Mesothelial cell of epicardium (in vitro differentiated cells): ENCODE measurements around the gene TMEM9. TPM values are rescaled to one million over a fixed set of nuclear protein-coding genes. Genes with fewer than 3 reads are reported as not detected.

Source experiments
- DNase-seq, 2 experiments: peaks; one replicate each; pipeline ENCODE4 v3.0.0; 2021; ENCODE audit warnings: low spot score in 2 of 2; ENCODE audit not compliant: unreplicated experiment in 2 of 2
- H3K27ac Mint-ChIP-seq: 2 replicates; pipeline ENCODE4 v1.8.0; 2021; ENCODE audit warnings: mixed read lengths
- H3K27me3 Mint-ChIP-seq: 2 replicates; pipeline ENCODE4 v1.8.0; 2021; ENCODE audit warnings: low read depth, mixed read lengths
- H3K36me3 Mint-ChIP-seq: 2 replicates; pipeline ENCODE4 v1.8.0; 2021; ENCODE audit warnings: mixed read lengths
- H3K4me1 Mint-ChIP-seq: 2 replicates; pipeline ENCODE4 v1.8.0; 2021; ENCODE audit warnings: mixed read lengths
- H3K4me3 Mint-ChIP-seq: 2 replicates; pipeline ENCODE4 v1.8.0; 2021; ENCODE audit warnings: mild to moderate bottlenecking, moderate library complexity, mixed read lengths
- H3K9me3 Mint-ChIP-seq: 2 replicates; pipeline ENCODE4 v1.8.0; 2021; ENCODE audit warnings: mixed read lengths
- total RNA-seq: library from RNA; stranded (reverse); gene quantifications from 3 replicates; pipeline ENCODE4 v1.2.1, GENCODE V29; 2021
- TF ChIP-seq, protein P1 (sequence below): fragments of 200-600 bp; sonication (generic); IDR thresholded peaks from one replicate; pipeline ENCODE4 v1.5.0; 2021; ENCODE audit warnings: antibody characterized with exemption; ENCODE audit not compliant: unreplicated experiment

Gene TMEM9
- total RNA-seq, 1 donor from 2014 or later, result 133 TPM

DNA sequence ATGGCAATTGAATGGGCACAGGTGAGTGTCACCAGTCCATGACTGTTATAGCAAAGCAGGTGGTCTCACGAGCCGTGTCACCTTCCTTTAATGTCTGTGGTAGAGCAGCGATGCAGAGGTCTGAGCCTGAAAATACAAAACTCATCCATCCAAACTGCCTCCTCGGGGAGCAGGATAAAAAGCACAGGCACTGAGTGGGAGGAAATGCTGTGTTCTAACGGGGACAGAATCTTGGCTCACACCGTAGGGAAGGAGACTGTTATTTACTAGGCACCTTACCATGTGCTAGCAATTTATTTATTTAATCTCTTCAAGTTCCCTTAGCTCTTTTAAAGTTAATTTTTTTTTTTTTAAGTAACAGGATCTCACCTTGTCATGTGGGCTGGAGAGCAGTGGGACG lies 28.5 kb downstream of the TMEM9 start:
- Mint-ChIP-seq H3K27me3 (peaks cover 28% of the 10 kb centered on the region), H3K9me3 (no peaks in the 10 kb centered on the region), H3K4me3 (no peak overlapping the region), H3K4me1 (peaks cover 6% of the 10 kb centered on the region), H3K36me3 (no peaks in the 10 kb centered on the region), H3K27ac (no peak overlapping the region)
- no peak for DNase-seq
- TF ChIP-seq, protein P1, sequence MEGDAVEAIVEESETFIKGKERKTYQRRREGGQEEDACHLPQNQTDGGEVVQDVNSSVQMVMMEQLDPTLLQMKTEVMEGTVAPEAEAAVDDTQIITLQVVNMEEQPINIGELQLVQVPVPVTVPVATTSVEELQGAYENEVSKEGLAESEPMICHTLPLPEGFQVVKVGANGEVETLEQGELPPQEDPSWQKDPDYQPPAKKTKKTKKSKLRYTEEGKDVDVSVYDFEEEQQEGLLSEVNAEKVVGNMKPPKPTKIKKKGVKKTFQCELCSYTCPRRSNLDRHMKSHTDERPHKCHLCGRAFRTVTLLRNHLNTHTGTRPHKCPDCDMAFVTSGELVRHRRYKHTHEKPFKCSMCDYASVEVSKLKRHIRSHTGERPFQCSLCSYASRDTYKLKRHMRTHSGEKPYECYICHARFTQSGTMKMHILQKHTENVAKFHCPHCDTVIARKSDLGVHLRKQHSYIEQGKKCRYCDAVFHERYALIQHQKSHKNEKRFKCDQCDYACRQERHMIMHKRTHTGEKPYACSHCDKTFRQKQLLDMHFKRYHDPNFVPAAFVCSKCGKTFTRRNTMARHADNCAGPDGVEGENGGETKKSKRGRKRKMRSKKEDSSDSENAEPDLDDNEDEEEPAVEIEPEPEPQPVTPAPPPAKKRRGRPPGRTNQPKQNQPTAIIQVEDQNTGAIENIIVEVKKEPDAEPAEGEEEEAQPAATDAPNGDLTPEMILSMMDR, result no peak

GRCh38 chr1:201125019-201125418 lies 29.3 kb downstream of the TMEM9 start:
- Mint-ChIP-seq H3K9me3 (no peaks in the 10 kb centered on the region), H3K4me3 (no peak overlapping the region), H3K27ac (no peak overlapping the region), H3K36me3 (no peaks in the 10 kb centered on the region), H3K27me3 (peaks cover 36% of the 10 kb centered on the region), H3K4me1 (peaks cover 6% of the 10 kb centered on the region)
- no peak for DNase-seq
- TF ChIP-seq, protein P1, result no peak

DNA sequence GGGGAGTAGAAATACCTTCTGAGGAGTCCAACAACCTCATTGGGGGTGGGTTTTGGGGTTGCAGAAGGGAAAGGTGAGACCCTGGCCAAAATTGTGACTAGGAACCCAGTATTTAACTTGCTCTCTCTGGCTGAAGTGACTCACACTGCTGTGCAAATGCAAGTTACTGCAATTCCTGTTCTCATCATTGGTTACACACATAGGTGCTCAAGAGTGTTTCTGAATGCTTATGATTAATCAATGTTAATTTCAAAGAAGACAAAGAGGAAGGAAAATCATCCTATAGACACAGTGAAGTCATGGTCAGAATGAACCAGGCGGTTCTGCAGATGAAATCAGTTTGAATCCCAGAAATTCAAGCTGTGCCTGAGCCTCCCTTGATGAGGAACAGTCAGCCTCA lies 30.4 kb downstream of the TMEM9 start:
- Mint-ChIP-seq H3K9me3 (no peaks in the 10 kb centered on the region), H3K27ac (no peak overlapping the region), H3K36me3 (no peaks in the 10 kb centered on the region), H3K4me3 (no peak overlapping the region), H3K27me3 (peaks cover 46% of the 10 kb centered on the region), H3K4me1 (peaks cover 6% of the 10 kb centered on the region)
- no peak for DNase-seq
- TF ChIP-seq, protein P1, result no peak

DNA sequence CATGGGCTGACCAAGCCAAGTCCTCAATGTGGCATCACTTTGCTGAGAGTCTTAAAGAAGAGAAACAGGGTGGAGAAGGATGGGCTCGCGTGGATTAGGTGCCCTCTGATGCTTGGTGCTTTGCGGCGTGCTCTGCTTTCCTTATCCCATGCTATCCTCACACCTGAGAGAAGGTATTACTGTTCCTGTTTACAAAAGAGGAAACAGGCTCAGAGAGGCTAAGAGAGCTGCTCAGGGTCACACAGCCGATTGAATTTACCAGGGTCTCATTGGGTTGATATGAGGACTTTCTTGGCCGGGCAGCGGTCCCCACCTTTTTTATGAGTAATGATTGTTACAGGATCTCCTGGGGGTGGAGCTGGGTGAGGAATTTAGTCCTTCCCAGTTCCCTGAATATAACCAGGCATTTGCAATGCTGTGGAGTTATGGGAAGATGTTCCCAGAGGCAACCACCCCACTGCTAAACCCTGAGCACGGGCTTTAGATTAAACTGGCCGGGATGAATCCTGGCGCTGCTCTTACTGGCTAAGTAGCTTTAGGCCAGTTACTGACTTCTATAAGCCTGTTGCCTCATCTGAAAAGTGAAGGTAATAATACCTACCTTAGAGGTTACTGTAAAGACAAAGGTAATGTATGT lies 31.8 kb downstream of the TMEM9 start:
- Mint-ChIP-seq H3K9me3 (no peaks in the 10 kb centered on the region), H3K36me3 (no peaks in the 10 kb centered on the region), H3K27me3 (peaks cover 55% of the 10 kb centered on the region), H3K27ac (no peak overlapping the region), H3K4me1 (peaks cover 6% of the 10 kb centered on the region), H3K4me3 (no peak overlapping the region)
- no peak for DNase-seq
- TF ChIP-seq, protein P1, result no peak

DNA sequence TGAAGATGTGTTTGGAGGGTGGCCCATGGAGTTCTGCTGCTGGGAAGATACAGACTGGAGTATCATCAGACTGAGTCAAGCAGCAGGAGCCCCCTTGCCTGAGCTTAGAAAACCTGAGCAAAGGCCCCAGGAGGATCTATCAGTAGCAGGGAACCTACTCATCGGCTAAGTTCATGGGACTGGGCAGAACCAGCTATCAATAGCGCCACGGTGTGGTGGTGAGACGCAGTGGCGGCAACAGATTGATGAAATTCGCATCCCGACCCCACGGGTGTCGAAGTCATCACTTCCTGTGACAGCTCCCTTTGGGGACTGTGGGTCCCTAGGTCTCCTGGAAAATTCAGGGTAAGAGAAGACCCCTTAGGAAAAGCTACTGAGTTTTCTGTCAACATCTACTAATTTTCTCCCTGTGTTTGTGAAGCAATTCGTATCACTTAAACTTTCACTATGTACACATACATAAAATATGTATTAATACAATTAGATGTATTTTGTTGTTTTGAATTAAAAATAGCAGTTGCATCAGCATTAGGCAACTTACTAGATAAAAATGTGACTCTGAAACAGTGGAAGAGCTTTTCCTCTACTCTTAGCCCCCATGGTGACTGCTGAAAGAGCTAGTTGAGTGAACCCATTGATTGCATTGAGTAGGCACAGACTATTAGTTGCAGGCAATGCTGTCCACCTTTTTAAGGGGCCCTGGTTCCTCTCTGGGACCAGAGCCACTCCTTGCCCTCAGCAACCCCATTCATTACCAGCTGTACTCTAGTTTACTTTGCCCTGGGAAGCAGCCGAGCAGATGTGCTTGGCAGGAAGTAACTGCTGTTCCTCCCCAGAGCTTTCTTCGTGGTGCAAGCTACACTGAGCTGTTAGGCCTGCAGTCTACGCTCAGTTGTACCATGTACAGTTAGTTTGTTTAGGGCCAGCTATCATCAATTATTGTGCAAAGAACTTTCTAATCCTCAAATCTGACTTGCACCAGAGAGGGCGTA lies 34.8 kb downstream of the TMEM9 start:
- Mint-ChIP-seq H3K36me3 (no peaks in the 10 kb centered on the region), H3K4me3 (no peak overlapping the region), H3K27me3 (peaks cover 74% of the 10 kb centered on the region), H3K9me3 (no peaks in the 10 kb centered on the region), H3K4me1 (no peaks in the 10 kb centered on the region), H3K27ac (no peak overlapping the region)
- TF ChIP-seq, protein P1, result peak; percentile 50
- peak in 1 of 2 experiments; percentile 48 for DNase-seq
